WTC11 (cell line): ENCODE measurements around the gene PHYHD1. TPM values are rescaled to one million over a fixed set of nuclear protein-coding genes. Genes with fewer than 3 reads are reported as not detected.
A peak's percentile ranks its signal among the peaks of the same experiment; 100 is the strongest.

Source experiments
- ATAC-seq: fragments of 200-7000 bp; cut with Tn5 transposase; 2 replicates; pipeline ENCODE4 v1.10.0; 2021; ENCODE audit warnings: mild to moderate bottlenecking, moderate library complexity
- CTCF ChIA-PET: fragments of 300-600 bp; sonication (Branson Sonifier 250); formaldehyde crosslinking; loops from one replicate; lab custom pipeline; 2021; ENCODE audit warnings: antibody characterized with exemption; lab: Charles Lee
- POLR2A ChIA-PET: fragments of 350-600 bp; sonication (Branson Sonifier 250); formaldehyde crosslinking; loops from one replicate; lab custom pipeline; 2021; ENCODE audit warnings: antibody characterized with exemption; lab: Charles Lee
- DNase-seq: peaks from one replicate; pipeline ENCODE4 v3.0.0; 2021; ENCODE audit warnings: low spot score
- H3K27ac Mint-ChIP-seq: 2 replicates; pipeline ENCODE4 v1.8.0; 2021; ENCODE audit warnings: mixed read lengths
- H3K27me3 Mint-ChIP-seq: 2 replicates; pipeline ENCODE4 v1.8.0; 2021; ENCODE audit warnings: low read depth, mild to moderate bottlenecking, moderate library complexity, mixed read lengths
- H3K36me3 Mint-ChIP-seq: 2 replicates; pipeline ENCODE4 v1.8.0; 2021; ENCODE audit warnings: mixed read lengths
- H3K4me1 Mint-ChIP-seq: 2 replicates; pipeline ENCODE4 v1.8.0; 2022; ENCODE audit warnings: mixed read lengths
- H3K4me3 Mint-ChIP-seq: 2 replicates; pipeline ENCODE4 v1.8.0; 2021; ENCODE audit warnings: mild to moderate bottlenecking, moderate library complexity, mixed read lengths
- H3K9me3 Mint-ChIP-seq: 2 replicates; pipeline ENCODE4 v1.8.0; 2021; ENCODE audit warnings: mixed read lengths
- CTCF ChIP-seq: fragments of 200-600 bp; IDR thresholded peaks from 2 replicates; pipeline ENCODE4 v1.8.0; 2022; ENCODE audit warnings: antibody characterized with exemption
- FOXP4 ChIP-seq: sonication (generic); formaldehyde crosslinking; IDR thresholded peaks from 2 replicates; pipeline ENCODE4 v1.8.0; 2022; ENCODE audit warnings: mild to moderate bottlenecking, missing genetic modification reagents
- NFATC4 ChIP-seq: fragments of 250-450 bp; sonication (Bioruptor Pico); IDR thresholded peaks from 2 replicates; pipeline ENCODE4 v1.9.0; 2021; ENCODE audit warnings: mild to moderate bottlenecking
- NFE2L1 ChIP-seq: sonication (generic); formaldehyde crosslinking; IDR thresholded peaks from 2 replicates; pipeline ENCODE4 v1.8.1; 2023; ENCODE audit warnings: missing genetic modification reagents
- OVOL2 ChIP-seq: fragments of 250-450 bp; sonication (Bioruptor Pico); IDR thresholded peaks from 2 replicates; pipeline ENCODE4 v1.9.0; 2021; ENCODE audit warnings: mild to moderate bottlenecking, borderline replicate concordance
- RELA ChIP-seq: sonication (generic); formaldehyde crosslinking; IDR thresholded peaks from 2 replicates; pipeline ENCODE4 v1.8.1; 2022; ENCODE audit warnings: missing genetic modification reagents, mild to moderate bottlenecking, borderline replicate concordance
- RORB ChIP-seq: fragments of 250-450 bp; sonication (Bioruptor Pico); IDR thresholded peaks from 2 replicates; pipeline ENCODE4 v1.9.0; 2021; ENCODE audit warnings: mild to moderate bottlenecking
- SMAD3 ChIP-seq: sonication (generic); formaldehyde crosslinking; IDR thresholded peaks from 2 replicates; pipeline ENCODE4 v1.8.0; 2022; ENCODE audit warnings: missing genetic modification reagents, mild to moderate bottlenecking, borderline replicate concordance
- ZBTB21 ChIP-seq: sonication (generic); formaldehyde crosslinking; IDR thresholded peaks from 2 replicates; pipeline ENCODE4 v1.8.1; 2023; ENCODE audit warnings: mild to moderate bottlenecking, missing genetic modification reagents, borderline replicate concordance
- ZNF121 ChIP-seq: sonication (generic); formaldehyde crosslinking; IDR thresholded peaks from 2 replicates; pipeline ENCODE4 v1.8.0; 2023; ENCODE audit warnings: missing genetic modification reagents
- ZNF219 ChIP-seq: sonication (generic); formaldehyde crosslinking; IDR thresholded peaks from 2 replicates; pipeline ENCODE4 v1.8.0; 2023; ENCODE audit warnings: missing genetic modification reagents, mild to moderate bottlenecking, borderline replicate concordance
- ZSCAN18 ChIP-seq: fragments of 250-450 bp; sonication (Bioruptor Pico); IDR thresholded peaks from 2 replicates; pipeline ENCODE4 v2.1.2; 2022; ENCODE audit warnings: mild to moderate bottlenecking, moderate library complexity
- total RNA-seq: library from RNA; stranded (reverse); gene quantifications from 3 replicates; pipeline ENCODE4 v1.2.3, GENCODE V29; 2021
- TF ChIP-seq, protein P1 (sequence below): sonication (generic); formaldehyde crosslinking; IDR thresholded peaks from 2 replicates; pipeline ENCODE4 v1.8.1; 2023; ENCODE audit warnings: mild to moderate bottlenecking, missing genetic modification reagents, borderline replicate concordance
- TF ChIP-seq, protein P2 (sequence below): sonication (generic); formaldehyde crosslinking; IDR thresholded peaks from 2 replicates; pipeline ENCODE4 v1.8.1; 2023; ENCODE audit warnings: mild to moderate bottlenecking, moderate library complexity, missing genetic modification reagents
- TF ChIP-seq, protein P3 (sequence below): fragments of 250-450 bp; sonication (Bioruptor Pico); IDR thresholded peaks from 2 replicates; pipeline ENCODE4 v1.9.0; 2021; ENCODE audit warnings: mild to moderate bottlenecking
- TF ChIP-seq, protein P4 (sequence below): fragments of 250-450 bp; sonication (Bioruptor Pico); conservative IDR thresholded peaks from 2 replicates; pipeline ENCODE4 v1.9.0; 2021; ENCODE audit warnings: mild to moderate bottlenecking

The PHYHD1 gene
- total RNA-seq, 1 experiment from 2014 or later, result 14.6 TPM

DNA sequence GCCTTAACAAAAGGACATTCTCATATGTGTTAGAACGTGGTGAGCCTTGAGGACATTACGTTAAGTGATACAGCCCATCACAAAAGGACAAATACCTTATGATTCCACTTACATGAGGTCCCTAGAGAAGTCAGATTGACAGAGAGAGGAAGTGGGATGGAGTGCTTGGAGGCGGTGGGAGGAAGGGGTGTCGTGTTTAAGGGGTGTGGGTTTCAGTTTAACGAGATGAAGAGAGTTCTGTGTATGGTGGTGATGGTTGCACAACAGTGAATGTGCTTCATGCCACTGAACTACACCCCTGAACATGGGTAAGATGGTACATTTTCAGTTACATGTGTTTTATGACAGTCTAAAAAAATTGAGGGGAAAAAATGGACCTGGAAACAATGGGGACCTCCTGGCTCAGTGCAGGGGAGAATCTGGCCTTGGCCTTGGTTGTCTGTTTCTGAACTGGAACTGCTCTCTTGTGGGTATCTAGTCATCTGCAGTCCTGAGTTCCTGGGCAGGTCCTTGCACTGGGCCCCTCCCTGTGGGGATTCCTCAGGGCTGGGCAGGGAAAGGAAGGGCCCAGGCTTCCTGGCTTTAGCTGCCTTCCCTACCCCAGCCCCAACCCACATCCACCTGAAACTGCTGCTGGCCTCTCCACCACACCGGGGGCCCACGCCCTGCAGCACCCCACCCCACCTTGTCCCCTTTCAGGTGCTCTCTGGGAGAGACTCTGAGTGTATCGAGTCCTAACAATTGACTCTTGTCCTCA is 21.0 kb upstream of the PHYHD1 start (continued):
- TF ChIP-seq, protein P1, sequence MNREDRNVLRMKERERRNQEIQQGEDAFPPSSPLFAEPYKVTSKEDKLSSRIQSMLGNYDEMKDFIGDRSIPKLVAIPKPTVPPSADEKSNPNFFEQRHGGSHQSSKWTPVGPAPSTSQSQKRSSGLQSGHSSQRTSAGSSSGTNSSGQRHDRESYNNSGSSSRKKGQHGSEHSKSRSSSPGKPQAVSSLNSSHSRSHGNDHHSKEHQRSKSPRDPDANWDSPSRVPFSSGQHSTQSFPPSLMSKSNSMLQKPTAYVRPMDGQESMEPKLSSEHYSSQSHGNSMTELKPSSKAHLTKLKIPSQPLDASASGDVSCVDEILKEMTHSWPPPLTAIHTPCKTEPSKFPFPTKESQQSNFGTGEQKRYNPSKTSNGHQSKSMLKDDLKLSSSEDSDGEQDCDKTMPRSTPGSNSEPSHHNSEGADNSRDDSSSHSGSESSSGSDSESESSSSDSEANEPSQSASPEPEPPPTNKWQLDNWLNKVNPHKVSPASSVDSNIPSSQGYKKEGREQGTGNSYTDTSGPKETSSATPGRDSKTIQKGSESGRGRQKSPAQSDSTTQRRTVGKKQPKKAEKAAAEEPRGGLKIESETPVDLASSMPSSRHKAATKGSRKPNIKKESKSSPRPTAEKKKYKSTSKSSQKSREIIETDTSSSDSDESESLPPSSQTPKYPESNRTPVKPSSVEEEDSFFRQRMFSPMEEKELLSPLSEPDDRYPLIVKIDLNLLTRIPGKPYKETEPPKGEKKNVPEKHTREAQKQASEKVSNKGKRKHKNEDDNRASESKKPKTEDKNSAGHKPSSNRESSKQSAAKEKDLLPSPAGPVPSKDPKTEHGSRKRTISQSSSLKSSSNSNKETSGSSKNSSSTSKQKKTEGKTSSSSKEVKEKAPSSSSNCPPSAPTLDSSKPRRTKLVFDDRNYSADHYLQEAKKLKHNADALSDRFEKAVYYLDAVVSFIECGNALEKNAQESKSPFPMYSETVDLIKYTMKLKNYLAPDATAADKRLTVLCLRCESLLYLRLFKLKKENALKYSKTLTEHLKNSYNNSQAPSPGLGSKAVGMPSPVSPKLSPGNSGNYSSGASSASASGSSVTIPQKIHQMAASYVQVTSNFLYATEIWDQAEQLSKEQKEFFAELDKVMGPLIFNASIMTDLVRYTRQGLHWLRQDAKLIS (CRISPR knock-in tag), result no peak
- no peak for TF ChIP-seq NFATC4
- TF ChIP-seq, protein P2, sequence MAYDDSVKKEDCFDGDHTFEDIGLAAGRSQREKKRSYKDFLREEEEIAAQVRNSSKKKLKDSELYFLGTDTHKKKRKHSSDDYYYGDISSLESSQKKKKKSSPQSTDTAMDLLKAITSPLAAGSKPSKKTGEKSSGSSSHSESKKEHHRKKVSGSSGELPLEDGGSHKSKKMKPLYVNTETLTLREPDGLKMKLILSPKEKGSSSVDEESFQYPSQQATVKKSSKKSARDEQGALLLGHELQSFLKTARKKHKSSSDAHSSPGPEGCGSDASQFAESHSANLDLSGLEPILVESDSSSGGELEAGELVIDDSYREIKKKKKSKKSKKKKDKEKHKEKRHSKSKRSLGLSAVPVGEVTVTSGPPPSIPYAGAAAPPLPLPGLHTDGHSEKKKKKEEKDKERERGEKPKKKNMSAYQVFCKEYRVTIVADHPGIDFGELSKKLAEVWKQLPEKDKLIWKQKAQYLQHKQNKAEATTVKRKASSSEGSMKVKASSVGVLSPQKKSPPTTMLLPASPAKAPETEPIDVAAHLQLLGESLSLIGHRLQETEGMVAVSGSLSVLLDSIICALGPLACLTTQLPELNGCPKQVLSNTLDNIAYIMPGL (CRISPR knock-in tag), result no peak
- no peak for TF ChIP-seq NFE2L1 (CRISPR knock-in tag)
- no peak for TF ChIP-seq RORB (CRISPR knock-in tag)
- TF ChIP-seq, protein P3, sequence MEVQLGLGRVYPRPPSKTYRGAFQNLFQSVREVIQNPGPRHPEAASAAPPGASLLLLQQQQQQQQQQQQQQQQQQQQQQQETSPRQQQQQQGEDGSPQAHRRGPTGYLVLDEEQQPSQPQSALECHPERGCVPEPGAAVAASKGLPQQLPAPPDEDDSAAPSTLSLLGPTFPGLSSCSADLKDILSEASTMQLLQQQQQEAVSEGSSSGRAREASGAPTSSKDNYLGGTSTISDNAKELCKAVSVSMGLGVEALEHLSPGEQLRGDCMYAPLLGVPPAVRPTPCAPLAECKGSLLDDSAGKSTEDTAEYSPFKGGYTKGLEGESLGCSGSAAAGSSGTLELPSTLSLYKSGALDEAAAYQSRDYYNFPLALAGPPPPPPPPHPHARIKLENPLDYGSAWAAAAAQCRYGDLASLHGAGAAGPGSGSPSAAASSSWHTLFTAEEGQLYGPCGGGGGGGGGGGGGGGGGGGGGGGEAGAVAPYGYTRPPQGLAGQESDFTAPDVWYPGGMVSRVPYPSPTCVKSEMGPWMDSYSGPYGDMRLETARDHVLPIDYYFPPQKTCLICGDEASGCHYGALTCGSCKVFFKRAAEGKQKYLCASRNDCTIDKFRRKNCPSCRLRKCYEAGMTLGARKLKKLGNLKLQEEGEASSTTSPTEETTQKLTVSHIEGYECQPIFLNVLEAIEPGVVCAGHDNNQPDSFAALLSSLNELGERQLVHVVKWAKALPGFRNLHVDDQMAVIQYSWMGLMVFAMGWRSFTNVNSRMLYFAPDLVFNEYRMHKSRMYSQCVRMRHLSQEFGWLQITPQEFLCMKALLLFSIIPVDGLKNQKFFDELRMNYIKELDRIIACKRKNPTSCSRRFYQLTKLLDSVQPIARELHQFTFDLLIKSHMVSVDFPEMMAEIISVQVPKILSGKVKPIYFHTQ, result no peak
- no peak for TF ChIP-seq ZNF219
- TF ChIP-seq CTCF, result no peak
- TF ChIP-seq, all 79 proteins: peak for 0

DNA sequence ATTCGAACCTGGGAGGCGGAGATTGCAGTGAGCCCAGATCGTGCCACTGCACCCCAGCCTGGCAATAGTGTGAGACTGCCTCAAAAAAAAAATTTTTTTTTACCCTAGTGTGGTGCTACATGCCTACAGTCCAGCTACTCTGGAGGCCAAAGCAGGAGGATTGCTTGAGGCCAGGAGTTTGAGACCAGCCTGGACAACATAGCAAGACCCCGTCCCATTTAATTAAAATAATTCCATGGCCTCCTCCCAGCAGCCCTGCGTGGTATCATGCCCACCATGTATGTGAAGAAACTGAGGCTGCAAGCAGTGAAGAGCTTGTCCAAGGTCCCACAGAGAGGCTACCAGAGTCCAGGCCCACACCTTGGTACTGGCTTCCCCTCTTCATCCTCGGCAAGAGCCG is 19.4 kb upstream of the PHYHD1 start:
- no peaks in the 10 kb centered on the region for H3K27me3 Mint-ChIP-seq
- no peak for ATAC-seq
- CTCF ChIA-PET, result no interaction called here
- TF ChIP-seq, protein P4, sequence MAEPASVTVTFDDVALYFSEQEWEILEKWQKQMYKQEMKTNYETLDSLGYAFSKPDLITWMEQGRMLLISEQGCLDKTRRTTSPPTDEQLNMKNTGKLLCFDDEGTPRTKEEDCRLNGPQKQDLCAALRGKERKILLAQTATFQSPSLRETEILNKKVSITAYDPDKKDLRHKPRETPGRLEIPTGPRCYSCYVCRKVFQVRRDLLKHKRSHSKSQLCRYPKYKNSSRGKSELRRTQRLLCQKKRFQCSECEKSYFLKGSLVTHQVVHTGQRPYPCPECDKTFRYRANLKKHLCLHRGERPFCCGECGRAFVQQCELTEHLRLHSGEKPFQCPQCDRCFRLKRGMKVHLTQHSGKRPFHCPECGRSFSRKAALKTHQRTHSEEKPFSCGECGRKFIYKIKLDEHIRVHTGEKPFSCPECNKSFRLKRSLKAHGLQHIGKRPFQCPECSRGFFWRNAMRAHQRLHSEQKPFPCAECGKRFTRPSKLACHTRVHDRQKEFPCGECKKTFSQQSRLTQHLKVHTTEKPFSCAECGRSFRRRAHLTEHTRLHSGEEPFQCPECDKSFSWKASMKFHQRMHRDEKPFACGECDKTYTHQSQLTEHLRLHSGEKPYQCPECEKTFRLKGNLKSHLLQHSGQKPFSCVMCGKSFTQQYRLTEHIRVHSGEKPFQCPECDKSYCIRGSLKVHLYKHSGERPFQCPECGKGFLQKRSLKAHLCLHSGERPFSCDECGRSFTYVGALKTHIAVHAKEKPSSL (CRISPR knock-in tag), result no peak
- TF ChIP-seq ZNF121, result peak; percentile 65; the same call in 1 of the 2 replicates
- TF ChIP-seq, all 79 proteins: peak for 1
- POLR2A ChIA-PET, result no interaction called here
- peaks cover 14% of the 10 kb centered on the region for H3K4me1 Mint-ChIP-seq
- DNase-seq, result no peak
- no peaks in the 10 kb centered on the region for H3K9me3 Mint-ChIP-seq
- H3K4me3 Mint-ChIP-seq, result no peak overlapping the region
- H3K36me3 Mint-ChIP-seq, result peaks cover 10% of the 10 kb centered on the region
- no peak overlapping the region for H3K27ac Mint-ChIP-seq

DNA sequence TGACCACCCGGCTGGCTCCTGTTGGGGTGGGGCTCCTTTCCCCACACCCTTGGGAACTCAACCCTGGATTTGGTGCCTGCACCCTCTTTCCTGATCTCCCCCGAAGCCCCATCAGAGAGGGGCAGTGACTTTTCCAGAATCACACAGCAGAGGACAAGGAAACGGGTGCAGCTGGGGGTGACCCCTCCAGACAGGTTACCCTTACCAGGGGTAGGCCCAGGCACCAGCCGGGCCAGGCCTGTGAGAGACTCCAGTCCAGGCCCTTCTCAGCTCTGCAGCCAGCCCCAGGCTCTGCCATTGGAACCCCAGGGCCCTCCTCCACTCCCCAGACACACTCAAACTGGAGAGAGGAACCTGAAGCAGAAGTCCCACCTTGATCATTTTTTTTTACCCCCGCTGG is 19.0 kb upstream of the PHYHD1 start:
- Mint-ChIP-seq H3K36me3 (peaks cover 10% of the 10 kb centered on the region), H3K4me3 (no peak overlapping the region), H3K4me1 (peaks cover 11% of the 10 kb centered on the region), H3K9me3 (no peaks in the 10 kb centered on the region), H3K27me3 (no peaks in the 10 kb centered on the region), H3K27ac (no peak overlapping the region)
- DNase-seq (no peak), ATAC-seq (no peak)
- ChIA-PET CTCF (no interaction called here), POLR2A (no interaction called here)
- TF ChIP-seq SMAD3 (CRISPR knock-in tag), result no peak
- TF ChIP-seq RELA, result no peak
- no peak for TF ChIP-seq ZSCAN18 (CRISPR knock-in tag)
- no peak for TF ChIP-seq ZBTB21 (CRISPR knock-in tag)
- no peak for TF ChIP-seq FOXP4 (CRISPR knock-in tag)
- TF ChIP-seq OVOL2 (CRISPR knock-in tag), result no peak
